WTC11 (cell line): ENCODE measurements around the gene WDR59. TPM values are rescaled to one million over a fixed set of nuclear protein-coding genes. Genes with fewer than 3 reads are reported as not detected.
A peak's percentile ranks its signal among the peaks of the same experiment; 100 is the strongest.

Experiments
- ATAC-seq: fragments of 200-7000 bp; cut with Tn5 transposase; 2 replicates; pipeline ENCODE4 v1.10.0; 2021; ENCODE audit warnings: mild to moderate bottlenecking, moderate library complexity
- CTCF ChIA-PET: fragments of 300-600 bp; sonication (Branson Sonifier 250); formaldehyde crosslinking; loops from one replicate; lab custom pipeline; 2021; ENCODE audit warnings: antibody characterized with exemption; lab: Charles Lee
- POLR2A ChIA-PET: fragments of 350-600 bp; sonication (Branson Sonifier 250); formaldehyde crosslinking; loops from one replicate; lab custom pipeline; 2021; ENCODE audit warnings: antibody characterized with exemption; lab: Charles Lee
- DNase-seq: peaks from one replicate; pipeline ENCODE4 v3.0.0; 2021; ENCODE audit warnings: low spot score
- H3K27ac Mint-ChIP-seq: 2 replicates; pipeline ENCODE4 v1.8.0; 2021; ENCODE audit warnings: mixed read lengths
- H3K27me3 Mint-ChIP-seq: 2 replicates; pipeline ENCODE4 v1.8.0; 2021; ENCODE audit warnings: low read depth, mild to moderate bottlenecking, moderate library complexity, mixed read lengths
- H3K36me3 Mint-ChIP-seq: 2 replicates; pipeline ENCODE4 v1.8.0; 2021; ENCODE audit warnings: mixed read lengths
- H3K4me1 Mint-ChIP-seq: 2 replicates; pipeline ENCODE4 v1.8.0; 2022; ENCODE audit warnings: mixed read lengths
- H3K4me3 Mint-ChIP-seq: 2 replicates; pipeline ENCODE4 v1.8.0; 2021; ENCODE audit warnings: mild to moderate bottlenecking, moderate library complexity, mixed read lengths
- H3K9me3 Mint-ChIP-seq: 2 replicates; pipeline ENCODE4 v1.8.0; 2021; ENCODE audit warnings: mixed read lengths
- HMGA2 ChIP-seq: fragments of 250-450 bp; sonication (Bioruptor Pico); IDR thresholded peaks from 2 replicates; pipeline ENCODE4 v1.4.0; 2021; ENCODE audit warnings: mild to moderate bottlenecking, moderate library complexity
- IRF2 ChIP-seq: sonication (generic); formaldehyde crosslinking; IDR thresholded peaks from 2 replicates; pipeline ENCODE4 v1.8.0; 2022; ENCODE audit warnings: low read depth, missing genetic modification reagents, borderline replicate concordance
- KAT7 ChIP-seq: sonication (generic); formaldehyde crosslinking; IDR thresholded peaks from 2 replicates; pipeline ENCODE4 v1.8.1; 2023; ENCODE audit warnings: missing genetic modification reagents, mild to moderate bottlenecking, borderline replicate concordance
- MXD4 ChIP-seq: fragments of 250-450 bp; sonication (Bioruptor Pico); IDR thresholded peaks from 2 replicates; pipeline ENCODE4 v1.8.0; 2021; ENCODE audit warnings: mild to moderate bottlenecking, moderate library complexity, borderline replicate concordance
- NFE2L1 ChIP-seq: sonication (generic); formaldehyde crosslinking; IDR thresholded peaks from 2 replicates; pipeline ENCODE4 v1.8.1; 2023; ENCODE audit warnings: missing genetic modification reagents
- NR2C2 ChIP-seq: sonication (generic); formaldehyde crosslinking; IDR thresholded peaks from 2 replicates; pipeline ENCODE4 v1.8.0; 2022; ENCODE audit warnings: mild to moderate bottlenecking, missing genetic modification reagents
- PRRX2 ChIP-seq: fragments of 250-450 bp; sonication (Bioruptor Pico); IDR thresholded peaks from 2 replicates; pipeline ENCODE4 v1.8.0; 2021; ENCODE audit warnings: mild to moderate bottlenecking
- TEAD1 ChIP-seq: sonication (generic); formaldehyde crosslinking; IDR thresholded peaks from 2 replicates; pipeline ENCODE4 v1.8.0; 2022; ENCODE audit warnings: mild to moderate bottlenecking, missing genetic modification reagents
- TP53 ChIP-seq: sonication (generic); formaldehyde crosslinking; IDR thresholded peaks from 2 replicates; pipeline ENCODE4 v1.8.1; 2023; ENCODE audit warnings: mild to moderate bottlenecking, missing genetic modification reagents
- ZNF121 ChIP-seq: sonication (generic); formaldehyde crosslinking; IDR thresholded peaks from 2 replicates; pipeline ENCODE4 v1.8.0; 2023; ENCODE audit warnings: missing genetic modification reagents
- total RNA-seq: library from RNA; stranded (reverse); gene quantifications from 3 replicates; pipeline ENCODE4 v1.2.3, GENCODE V29; 2021
- TF ChIP-seq, protein P1 (sequence below): sonication (generic); formaldehyde crosslinking; IDR thresholded peaks from 2 replicates; pipeline ENCODE4 v1.8.1; 2023; ENCODE audit warnings: mild to moderate bottlenecking, moderate library complexity, missing genetic modification reagents
- TF ChIP-seq, protein P2 (sequence below): sonication (generic); formaldehyde crosslinking; IDR thresholded peaks from 2 replicates; pipeline ENCODE4 v1.8.0; 2022; ENCODE audit warnings: missing genetic modification reagents
- TF ChIP-seq, protein P3 (sequence below): sonication (generic); formaldehyde crosslinking; conservative IDR thresholded peaks from 2 replicates; pipeline ENCODE4 v1.8.1; 2022; ENCODE audit warnings: mild to moderate bottlenecking, missing genetic modification reagents
- TF ChIP-seq, protein P4 (sequence below): sonication (generic); formaldehyde crosslinking; IDR thresholded peaks from 2 replicates; pipeline ENCODE4 v1.8.1; 2022; ENCODE audit warnings: mild to moderate bottlenecking, moderate library complexity, missing genetic modification reagents

Gene WDR59
- total RNA-seq, 1 experiment from 2014 or later, result 100 TPM

DNA sequence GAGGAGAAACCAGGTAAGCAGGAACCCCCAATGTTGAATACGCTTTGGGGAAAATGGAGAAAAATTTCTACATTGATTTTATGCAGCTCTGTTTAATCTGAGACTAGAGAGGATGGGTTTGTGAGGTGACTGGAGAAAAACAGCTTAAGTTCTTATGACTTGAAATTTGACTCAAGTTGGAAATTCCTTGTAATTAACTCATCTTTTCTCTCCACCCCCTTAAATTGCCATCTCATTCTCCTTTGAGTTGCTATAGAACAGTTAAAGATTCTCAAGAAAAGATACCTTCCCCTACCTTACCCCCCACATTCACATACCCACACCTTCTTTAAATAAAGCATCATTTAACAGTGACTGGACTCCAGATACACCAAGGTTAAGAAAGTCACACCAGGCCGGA lies 38.1 kb upstream of the WDR59 start (continued):
- TF ChIP-seq, protein P1, sequence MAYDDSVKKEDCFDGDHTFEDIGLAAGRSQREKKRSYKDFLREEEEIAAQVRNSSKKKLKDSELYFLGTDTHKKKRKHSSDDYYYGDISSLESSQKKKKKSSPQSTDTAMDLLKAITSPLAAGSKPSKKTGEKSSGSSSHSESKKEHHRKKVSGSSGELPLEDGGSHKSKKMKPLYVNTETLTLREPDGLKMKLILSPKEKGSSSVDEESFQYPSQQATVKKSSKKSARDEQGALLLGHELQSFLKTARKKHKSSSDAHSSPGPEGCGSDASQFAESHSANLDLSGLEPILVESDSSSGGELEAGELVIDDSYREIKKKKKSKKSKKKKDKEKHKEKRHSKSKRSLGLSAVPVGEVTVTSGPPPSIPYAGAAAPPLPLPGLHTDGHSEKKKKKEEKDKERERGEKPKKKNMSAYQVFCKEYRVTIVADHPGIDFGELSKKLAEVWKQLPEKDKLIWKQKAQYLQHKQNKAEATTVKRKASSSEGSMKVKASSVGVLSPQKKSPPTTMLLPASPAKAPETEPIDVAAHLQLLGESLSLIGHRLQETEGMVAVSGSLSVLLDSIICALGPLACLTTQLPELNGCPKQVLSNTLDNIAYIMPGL (CRISPR knock-in tag), result no peak
- no peak for TF ChIP-seq MXD4 (CRISPR knock-in tag)
- TF ChIP-seq, protein P2, sequence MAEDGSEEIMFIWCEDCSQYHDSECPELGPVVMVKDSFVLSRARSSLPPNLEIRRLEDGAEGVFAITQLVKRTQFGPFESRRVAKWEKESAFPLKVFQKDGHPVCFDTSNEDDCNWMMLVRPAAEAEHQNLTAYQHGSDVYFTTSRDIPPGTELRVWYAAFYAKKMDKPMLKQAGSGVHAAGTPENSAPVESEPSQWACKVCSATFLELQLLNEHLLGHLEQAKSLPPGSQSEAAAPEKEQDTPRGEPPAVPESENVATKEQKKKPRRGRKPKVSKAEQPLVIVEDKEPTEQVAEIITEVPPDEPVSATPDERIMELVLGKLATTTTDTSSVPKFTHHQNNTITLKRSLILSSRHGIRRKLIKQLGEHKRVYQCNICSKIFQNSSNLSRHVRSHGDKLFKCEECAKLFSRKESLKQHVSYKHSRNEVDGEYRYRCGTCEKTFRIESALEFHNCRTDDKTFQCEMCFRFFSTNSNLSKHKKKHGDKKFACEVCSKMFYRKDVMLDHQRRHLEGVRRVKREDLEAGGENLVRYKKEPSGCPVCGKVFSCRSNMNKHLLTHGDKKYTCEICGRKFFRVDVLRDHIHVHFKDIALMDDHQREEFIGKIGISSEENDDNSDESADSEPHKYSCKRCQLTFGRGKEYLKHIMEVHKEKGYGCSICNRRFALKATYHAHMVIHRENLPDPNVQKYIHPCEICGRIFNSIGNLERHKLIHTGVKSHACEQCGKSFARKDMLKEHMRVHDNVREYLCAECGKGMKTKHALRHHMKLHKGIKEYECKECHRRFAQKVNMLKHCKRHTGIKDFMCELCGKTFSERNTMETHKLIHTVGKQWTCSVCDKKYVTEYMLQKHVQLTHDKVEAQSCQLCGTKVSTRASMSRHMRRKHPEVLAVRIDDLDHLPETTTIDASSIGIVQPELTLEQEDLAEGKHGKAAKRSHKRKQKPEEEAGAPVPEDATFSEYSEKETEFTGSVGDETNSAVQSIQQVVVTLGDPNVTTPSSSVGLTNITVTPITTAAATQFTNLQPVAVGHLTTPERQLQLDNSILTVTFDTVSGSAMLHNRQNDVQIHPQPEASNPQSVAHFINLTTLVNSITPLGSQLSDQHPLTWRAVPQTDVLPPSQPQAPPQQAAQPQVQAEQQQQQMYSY, result no peak
- no peak for TF ChIP-seq ZNF121
- TF ChIP-seq, protein P3, sequence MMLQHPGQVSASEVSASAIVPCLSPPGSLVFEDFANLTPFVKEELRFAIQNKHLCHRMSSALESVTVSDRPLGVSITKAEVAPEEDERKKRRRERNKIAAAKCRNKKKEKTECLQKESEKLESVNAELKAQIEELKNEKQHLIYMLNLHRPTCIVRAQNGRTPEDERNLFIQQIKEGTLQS (CRISPR knock-in tag), result no peak
- no peak for TF ChIP-seq TEAD1 (CRISPR knock-in tag)

DNA sequence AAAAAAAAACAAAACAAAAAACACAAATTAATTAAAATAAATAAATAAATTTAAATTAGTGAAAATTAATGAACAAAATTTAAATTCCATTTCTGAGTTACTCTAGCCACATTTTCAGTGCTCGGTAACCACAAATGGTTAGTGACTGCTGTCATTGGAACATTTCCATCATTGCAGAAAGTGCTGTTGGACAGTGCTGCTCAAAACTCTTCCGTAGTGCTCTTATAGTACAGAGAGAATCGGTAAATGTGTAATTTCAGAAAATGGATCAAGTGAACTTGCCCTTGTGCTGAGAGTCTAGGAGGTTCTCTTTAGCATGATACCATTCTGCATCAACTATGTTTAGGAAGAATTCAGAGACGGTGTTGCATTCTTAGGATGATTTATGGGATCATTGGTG lies 37.6 kb upstream of the WDR59 start:
- TF ChIP-seq, protein P4, sequence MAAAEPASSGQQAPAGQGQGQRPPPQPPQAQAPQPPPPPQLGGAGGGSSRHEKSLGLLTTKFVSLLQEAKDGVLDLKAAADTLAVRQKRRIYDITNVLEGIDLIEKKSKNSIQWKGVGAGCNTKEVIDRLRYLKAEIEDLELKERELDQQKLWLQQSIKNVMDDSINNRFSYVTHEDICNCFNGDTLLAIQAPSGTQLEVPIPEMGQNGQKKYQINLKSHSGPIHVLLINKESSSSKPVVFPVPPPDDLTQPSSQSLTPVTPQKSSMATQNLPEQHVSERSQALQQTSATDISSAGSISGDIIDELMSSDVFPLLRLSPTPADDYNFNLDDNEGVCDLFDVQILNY (CRISPR knock-in tag), result no peak
- peak; percentile 12; the same call in 1 of the 2 replicates for TF ChIP-seq HMGA2 (CRISPR knock-in tag)
- ChIA-PET CTCF (no interaction called here), POLR2A (no interaction called here)
- H3K4me1 Mint-ChIP-seq, result peaks cover 16% of the 10 kb centered on the region
- peaks cover 29% of the 10 kb centered on the region for H3K9me3 Mint-ChIP-seq
- DNase-seq, result no peak
- no peak overlapping the region for H3K4me3 Mint-ChIP-seq
- H3K27ac Mint-ChIP-seq, result 0 out of 2 replicates have a peak overlapping the region, but pooled peaks have one; percentile 75
- no peaks in the 10 kb centered on the region for H3K27me3 Mint-ChIP-seq
- peaks cover 31% of the 10 kb centered on the region for H3K36me3 Mint-ChIP-seq
- no peak for ATAC-seq

DNA sequence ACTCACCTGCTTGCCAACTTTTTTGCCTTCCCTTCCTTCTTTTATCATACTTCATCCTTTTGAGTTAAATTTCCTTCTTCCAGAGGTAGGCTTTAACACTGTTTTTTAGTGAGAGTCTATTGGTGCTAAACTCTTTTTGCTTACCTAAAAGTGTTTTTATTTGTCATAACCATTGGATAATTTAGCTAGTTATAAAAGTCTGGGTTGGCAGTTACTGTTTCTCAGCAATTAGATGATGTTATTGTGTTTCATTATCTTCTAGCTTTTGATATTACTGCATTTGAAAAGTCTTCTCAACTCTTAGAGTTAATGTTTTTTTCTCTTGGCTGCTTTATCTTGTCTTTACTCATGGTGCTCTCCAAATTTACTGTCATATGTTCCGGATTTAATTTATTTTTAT lies 36.5 kb upstream of the WDR59 start:
- Mint-ChIP-seq H3K4me3 (no peak overlapping the region), H3K36me3 (peaks cover 31% of the 10 kb centered on the region), H3K9me3 (peaks cover 29% of the 10 kb centered on the region), H3K4me1 (peaks cover 24% of the 10 kb centered on the region), H3K27ac (no peak overlapping the region), H3K27me3 (no peaks in the 10 kb centered on the region)
- CTCF ChIA-PET, result interaction anchor here (0.6 kb wide), 1 partner anchor 311 kb away, joined by 4 read pairs; no protein-coding TSS in a partner anchor
- TF ChIP-seq, protein P3 (CRISPR knock-in tag), result no peak
- TF ChIP-seq KAT7 (CRISPR knock-in tag) (no peak), NFE2L1 (CRISPR knock-in tag) (no peak), TP53 (CRISPR knock-in tag) (no peak), PRRX2 (CRISPR knock-in tag) (no peak), NR2C2 (CRISPR knock-in tag) (no peak), IRF2 (no peak)
- TF ChIP-seq, protein P2, result no peak
- ATAC-seq (no peak), DNase-seq (no peak)
- POLR2A ChIA-PET, result no interaction called here
